ENCODE data around the gene DDA1.

GRCh38 chr19:17346109-17346671, 36.8 kb downstream of the DDA1 start:
- TF ChIP-seq ZNF512 (CRISPR knock-in tag; IDR thresholded peaks at IDR 0.05; ENCODE audit: borderline replicate concordance) (no peak), TCF7 (CRISPR knock-in tag; IDR thresholded peaks at IDR 0.05; ENCODE audit: low read depth) (no peak)
